Parathyroid adenoma (tissue), 2 donors: ENCODE measurements around the gene TUT4.

Experiments
- H2AFZ ChIP-seq: fragments of 300-600 bp; sonication (generic); one replicate; pipeline ENCODE4 v1.7.0; 2017; ENCODE audit warnings: antibody characterized with exemption, mild to moderate bottlenecking
- H3K27ac ChIP-seq: fragments of 300-600 bp; sonication (generic); one replicate; pipeline ENCODE4 v1.7.0; 2017
- H3K27me3 ChIP-seq: fragments of 300-600 bp; sonication (generic); one replicate; pipeline ENCODE4 v1.7.0; 2017; ENCODE audit warnings: low read length; ENCODE audit not compliant: control insufficient read depth, insufficient read depth
- H3K36me3 ChIP-seq: fragments of 300-600 bp; sonication (generic); one replicate; pipeline ENCODE4 v1.7.0; 2017; ENCODE audit warnings: low read length; ENCODE audit not compliant: control insufficient read depth, insufficient read depth
- H3K4me1 ChIP-seq: fragments of 300-600 bp; sonication (generic); one replicate; pipeline ENCODE4 v1.7.0; 2017; ENCODE audit warnings: control low read depth
- H3K4me2 ChIP-seq: fragments of 300-600 bp; sonication (generic); one replicate; pipeline ENCODE4 v1.7.0; 2017; ENCODE audit warnings: low read length
- H3K4me3 ChIP-seq: fragments of 300-600 bp; sonication (generic); one replicate; pipeline ENCODE4 v1.7.0; 2017; ENCODE audit warnings: low read depth, low read length
- H3K79me2 ChIP-seq: fragments of 300-600 bp; sonication (generic); one replicate; pipeline ENCODE4 v1.7.0; 2017; ENCODE audit warnings: control low read depth
- H3K9ac ChIP-seq: fragments of 300-600 bp; sonication (generic); one replicate; pipeline ENCODE4 v1.7.0; 2017; ENCODE audit warnings: mild to moderate bottlenecking
- H3K9me3 ChIP-seq: fragments of 300-600 bp; sonication (generic); one replicate; pipeline ENCODE4 v1.7.0; 2017; ENCODE audit warnings: low read length; ENCODE audit not compliant: control insufficient read depth
- TF ChIP-seq, protein P1 (sequence below): fragments of 300-600 bp; sonication (generic); IDR thresholded peaks from one replicate; pipeline ENCODE4 v1.7.0; 2017; ENCODE audit warnings: antibody characterized with exemption, mild to moderate bottlenecking
- donor health status: primary hyperparathyroidism.

Gene TUT4

DNA sequence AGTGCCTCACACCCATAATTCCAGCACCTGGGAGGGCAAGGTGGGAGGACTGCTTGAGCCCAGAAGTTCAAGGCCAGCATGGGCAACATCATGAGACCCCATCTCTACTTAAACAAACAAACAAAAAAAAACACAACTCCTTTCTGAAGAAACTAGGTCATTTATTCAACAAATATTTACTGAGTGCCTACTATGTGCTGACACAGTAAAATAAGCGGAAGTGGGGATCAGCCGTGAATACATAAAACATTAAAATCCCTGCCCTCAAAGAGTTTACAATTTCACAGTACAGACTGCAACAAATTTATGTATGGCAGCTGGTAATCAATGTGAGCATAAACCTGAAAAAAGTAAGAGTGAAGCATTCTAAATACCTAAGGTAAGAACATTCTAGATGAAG lies 65.3 kb downstream of the TUT4 start:
- Histone ChIP-seq H3K4me2 (no peak overlapping the region), H3K79me2 (no peaks in the 10 kb centered on the region), H3K27ac (no peak overlapping the region), H3K4me3 (no peak overlapping the region), H3K9me3 (no peaks in the 10 kb centered on the region), H3K27me3 (no peaks in the 10 kb centered on the region), H3K4me1 (no peaks in the 10 kb centered on the region), H3K36me3 (no peaks in the 10 kb centered on the region), H2AFZ (no peak overlapping the region), H3K9ac (no peak overlapping the region)
- TF ChIP-seq, protein P1, sequence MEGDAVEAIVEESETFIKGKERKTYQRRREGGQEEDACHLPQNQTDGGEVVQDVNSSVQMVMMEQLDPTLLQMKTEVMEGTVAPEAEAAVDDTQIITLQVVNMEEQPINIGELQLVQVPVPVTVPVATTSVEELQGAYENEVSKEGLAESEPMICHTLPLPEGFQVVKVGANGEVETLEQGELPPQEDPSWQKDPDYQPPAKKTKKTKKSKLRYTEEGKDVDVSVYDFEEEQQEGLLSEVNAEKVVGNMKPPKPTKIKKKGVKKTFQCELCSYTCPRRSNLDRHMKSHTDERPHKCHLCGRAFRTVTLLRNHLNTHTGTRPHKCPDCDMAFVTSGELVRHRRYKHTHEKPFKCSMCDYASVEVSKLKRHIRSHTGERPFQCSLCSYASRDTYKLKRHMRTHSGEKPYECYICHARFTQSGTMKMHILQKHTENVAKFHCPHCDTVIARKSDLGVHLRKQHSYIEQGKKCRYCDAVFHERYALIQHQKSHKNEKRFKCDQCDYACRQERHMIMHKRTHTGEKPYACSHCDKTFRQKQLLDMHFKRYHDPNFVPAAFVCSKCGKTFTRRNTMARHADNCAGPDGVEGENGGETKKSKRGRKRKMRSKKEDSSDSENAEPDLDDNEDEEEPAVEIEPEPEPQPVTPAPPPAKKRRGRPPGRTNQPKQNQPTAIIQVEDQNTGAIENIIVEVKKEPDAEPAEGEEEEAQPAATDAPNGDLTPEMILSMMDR: no peak

DNA sequence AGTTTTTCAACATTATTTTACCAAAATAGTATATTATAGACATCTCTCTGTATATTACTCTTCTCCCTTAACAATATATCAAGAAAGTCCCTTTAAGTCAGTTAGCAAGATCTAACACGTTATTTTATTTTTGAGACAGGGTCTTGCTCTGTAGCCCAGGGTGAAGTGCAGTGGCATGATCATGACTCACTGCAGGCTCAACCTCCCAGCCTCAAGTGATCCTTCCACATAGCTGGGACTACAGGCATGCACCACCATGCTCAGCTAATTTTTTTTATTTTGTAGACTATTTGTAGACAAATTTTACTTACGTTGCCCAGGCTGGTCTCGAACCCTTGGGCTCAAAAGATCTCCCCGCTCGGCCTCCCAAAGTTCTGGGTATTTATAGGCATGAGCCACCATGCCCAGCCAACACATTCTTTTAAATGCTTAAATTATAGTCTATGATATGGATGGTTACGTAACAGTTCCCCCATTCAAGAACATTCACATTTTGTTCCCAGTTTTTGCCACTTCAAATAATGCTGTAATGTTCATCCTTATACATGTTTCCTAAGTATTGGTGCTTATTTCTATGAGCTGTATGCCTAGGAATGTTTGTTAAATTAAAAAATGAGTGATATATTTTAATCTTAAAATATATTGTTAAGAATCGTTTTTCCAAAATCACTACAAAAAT lies 70.4 kb downstream of the TUT4 start:
- Histone ChIP-seq H3K4me3 (no peak overlapping the region), H3K36me3 (no peaks in the 10 kb centered on the region), H2AFZ (no peak overlapping the region), H3K27ac (no peak overlapping the region), H3K9ac (no peak overlapping the region), H3K27me3 (no peaks in the 10 kb centered on the region), H3K9me3 (no peaks in the 10 kb centered on the region), H3K4me2 (no peak overlapping the region), H3K79me2 (no peaks in the 10 kb centered on the region), H3K4me1 (no peaks in the 10 kb centered on the region)
- TF ChIP-seq, protein P1: no peak

DNA sequence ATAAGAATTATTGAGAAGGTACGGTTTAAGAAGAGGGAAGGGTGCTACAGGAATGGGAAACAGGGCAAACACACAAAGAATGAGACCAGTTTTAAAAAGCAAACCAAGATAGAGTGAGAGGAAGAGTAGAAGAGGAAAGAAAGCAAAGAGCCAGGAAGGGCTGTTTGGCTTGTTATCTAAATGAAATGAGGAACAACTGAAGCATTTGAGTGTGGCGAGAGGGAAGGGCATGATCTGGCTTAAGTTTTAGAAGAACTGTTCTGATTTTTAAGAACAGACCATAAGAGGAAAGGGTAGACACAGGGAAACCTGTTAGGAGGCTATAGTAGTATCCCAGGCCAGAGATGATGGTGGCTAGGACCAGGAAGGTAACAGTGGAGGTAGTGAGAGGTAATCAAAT lies 73.8 kb downstream of the TUT4 start:
- no peak overlapping the region for H3K27ac ChIP-seq
- H2AFZ ChIP-seq: no peak overlapping the region
- no peaks in the 10 kb centered on the region for H3K79me2 ChIP-seq
- no peak overlapping the region for H3K4me2 ChIP-seq
- TF ChIP-seq, protein P1: no peak
- no peaks in the 10 kb centered on the region for H3K36me3 ChIP-seq
- no peaks in the 10 kb centered on the region for H3K4me1 ChIP-seq
- H3K27me3 ChIP-seq: no peaks in the 10 kb centered on the region
- no peaks in the 10 kb centered on the region for H3K9me3 ChIP-seq
- no peak overlapping the region for H3K4me3 ChIP-seq
- H3K9ac ChIP-seq: no peak overlapping the region

DNA sequence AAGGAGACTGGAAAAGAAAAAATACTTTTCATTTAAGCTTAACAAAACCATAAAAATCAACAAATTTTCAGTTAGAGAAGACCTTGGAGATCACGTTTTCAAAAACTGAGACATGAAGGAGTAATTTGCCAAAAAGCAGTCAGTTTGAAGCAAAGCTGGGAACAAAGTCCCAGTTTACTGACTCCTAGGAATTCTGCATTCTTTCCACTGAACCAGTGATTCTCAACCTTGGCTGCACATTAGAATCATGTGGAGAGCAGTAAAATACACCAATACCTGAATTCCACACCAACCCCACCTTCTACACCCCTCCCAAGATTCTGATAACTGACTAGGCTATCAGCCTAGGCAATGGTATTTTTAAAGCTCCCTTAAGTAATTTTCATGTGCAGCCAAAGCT lies 75.0 kb downstream of the TUT4 start:
- Histone ChIP-seq H3K9ac (no peak overlapping the region), H3K36me3 (no peaks in the 10 kb centered on the region), H3K4me1 (no peaks in the 10 kb centered on the region), H3K4me2 (no peak overlapping the region), H2AFZ (no peak overlapping the region), H3K4me3 (no peak overlapping the region), H3K79me2 (no peaks in the 10 kb centered on the region), H3K9me3 (no peaks in the 10 kb centered on the region), H3K27ac (no peak overlapping the region), H3K27me3 (no peaks in the 10 kb centered on the region)
- TF ChIP-seq, protein P1: no peak

DNA sequence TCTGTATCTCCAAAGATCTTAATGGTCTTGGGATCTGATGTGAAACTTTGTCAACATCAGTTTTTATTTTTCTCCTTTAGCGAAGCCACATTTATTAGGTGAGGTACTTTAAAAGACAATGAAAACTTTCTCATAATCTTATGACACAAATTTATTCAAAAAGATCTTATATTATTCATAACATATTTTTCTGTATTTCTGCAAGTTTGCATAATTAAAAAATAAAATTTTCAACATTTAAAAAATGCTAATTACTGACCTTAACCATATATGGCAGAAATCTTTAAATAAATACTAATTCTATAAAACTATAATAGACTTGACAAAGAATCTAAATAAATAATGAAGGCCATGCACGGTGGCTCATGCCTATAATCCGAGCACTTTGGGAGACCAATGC lies 75.9 kb downstream of the TUT4 start:
- Histone ChIP-seq H3K4me1 (no peaks in the 10 kb centered on the region), H3K9ac (no peak overlapping the region), H2AFZ (no peak overlapping the region), H3K27me3 (no peaks in the 10 kb centered on the region), H3K4me2 (no peak overlapping the region), H3K9me3 (no peaks in the 10 kb centered on the region), H3K4me3 (no peak overlapping the region), H3K27ac (no peak overlapping the region), H3K79me2 (no peaks in the 10 kb centered on the region), H3K36me3 (no peaks in the 10 kb centered on the region)
- TF ChIP-seq, protein P1: no peak
